Measurements from ENCODE around the gene TIMM8A. TPM values are rescaled to one million over a fixed set of nuclear protein-coding genes. Genes with fewer than 3 reads are reported as not detected.

Gene TIMM8A, protein sequence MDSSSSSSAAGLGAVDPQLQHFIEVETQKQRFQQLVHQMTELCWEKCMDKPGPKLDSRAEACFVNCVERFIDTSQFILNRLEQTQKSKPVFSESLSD
- total RNA-seq: 15.9 and 17.2 TPM in 2 replicates

GRCh38 chrX:101348452-101349192 lies at the start of gene TIMM8A:
Gene TIMM8A (minus strand): TSS chrX:101348742. CDS start chrX:101348664, 78 bp downstream.
- intact Hi-C loops (cut with micrococcal nuclease): loop anchor here (1.0 to 5.0 kb wide), 5 partner anchors 42 to 584 kb away; partner anchors contain the start of genes CSTF2, HNRNPH2, TRMT2B and ZMAT1

- intact Hi-C loops (cut with micrococcal nuclease): no loop called here
These were observed 49.2 kb upstream of the TIMM8A start for GRCh38 chrX:101397779-101398178.

- intact Hi-C loops (cut with micrococcal nuclease): no loop called here
These were observed 47.2 kb upstream of the TIMM8A start for GRCh38 chrX:101395789-101396188.

DNA sequence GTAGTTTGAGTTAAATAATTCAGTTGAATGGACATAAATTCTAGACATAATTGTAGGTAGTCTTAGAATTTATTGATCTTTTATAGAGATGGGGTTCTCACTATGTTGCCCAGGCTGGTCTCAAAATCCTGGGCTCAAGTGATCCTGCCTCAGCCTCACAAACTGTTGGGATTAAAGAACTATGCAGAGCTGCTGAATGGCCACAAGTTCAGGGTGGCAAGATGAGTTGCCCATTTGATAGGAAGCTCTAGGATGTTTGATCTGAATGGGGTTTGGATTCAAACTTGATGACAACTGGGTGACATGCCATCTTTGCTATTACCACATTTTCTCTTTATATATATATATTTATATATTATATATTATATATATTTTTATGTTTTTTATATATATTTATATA lies 45.8 kb upstream of the TIMM8A start:
- intact Hi-C loops (cut with micrococcal nuclease): loop anchor here (5.0 kb wide), 3 partner anchors 297 to 572 kb away; partner anchors contain the start of genes CENPI, CSTF2 and TRMT2B

DNA sequence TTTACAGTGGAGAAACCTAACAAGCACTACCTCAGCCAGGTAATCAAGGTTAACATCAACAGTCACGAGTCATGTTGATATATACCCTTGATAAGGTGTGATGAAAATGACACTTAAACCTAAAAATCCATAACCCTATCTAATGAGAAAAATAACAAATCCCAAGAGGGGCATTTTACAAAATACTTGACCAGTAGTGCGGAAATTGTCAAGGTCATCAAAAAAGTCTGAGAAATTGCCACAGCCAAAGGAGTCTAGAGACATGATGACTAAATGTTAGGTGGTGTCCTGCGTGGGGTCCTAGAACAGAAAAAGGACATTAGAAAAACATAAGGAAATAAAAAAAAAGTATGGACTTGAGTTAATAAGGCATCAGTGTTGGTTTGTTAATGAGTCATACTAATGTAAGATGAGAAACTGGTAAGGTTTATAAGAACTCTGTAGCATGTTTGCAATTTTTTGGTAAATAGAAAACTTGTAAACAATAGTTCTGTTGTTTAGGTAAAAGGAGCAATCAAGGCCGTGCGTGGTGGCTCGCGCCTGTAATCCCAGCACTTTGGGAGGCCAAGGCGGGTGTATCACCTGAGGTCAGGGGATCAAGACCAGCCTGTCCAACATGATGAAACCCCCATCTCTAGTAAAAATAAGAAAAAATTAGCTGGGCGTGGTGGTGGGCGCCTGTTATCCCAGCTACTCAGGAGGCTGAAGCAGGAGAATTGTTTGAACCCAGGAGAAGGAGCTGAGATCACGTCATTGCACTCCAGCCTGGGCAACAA lies 45.2 kb upstream of the TIMM8A start:
- intact Hi-C loops (cut with micrococcal nuclease): loop anchor here (5.0 kb wide), 3 partner anchors 296 to 571 kb away; partner anchors contain the start of genes CENPI, CSTF2 and TRMT2B

- intact Hi-C loops (cut with micrococcal nuclease): loop anchor here (1.0 to 5.0 kb wide), 4 partner anchors 16 to 570 kb away; partner anchors contain the start of genes CENPI, CSTF2, HNRNPH2 and TRMT2B
These were observed 43.3 kb upstream of the TIMM8A start for GRCh38 chrX:101391831-101392230.

DNA sequence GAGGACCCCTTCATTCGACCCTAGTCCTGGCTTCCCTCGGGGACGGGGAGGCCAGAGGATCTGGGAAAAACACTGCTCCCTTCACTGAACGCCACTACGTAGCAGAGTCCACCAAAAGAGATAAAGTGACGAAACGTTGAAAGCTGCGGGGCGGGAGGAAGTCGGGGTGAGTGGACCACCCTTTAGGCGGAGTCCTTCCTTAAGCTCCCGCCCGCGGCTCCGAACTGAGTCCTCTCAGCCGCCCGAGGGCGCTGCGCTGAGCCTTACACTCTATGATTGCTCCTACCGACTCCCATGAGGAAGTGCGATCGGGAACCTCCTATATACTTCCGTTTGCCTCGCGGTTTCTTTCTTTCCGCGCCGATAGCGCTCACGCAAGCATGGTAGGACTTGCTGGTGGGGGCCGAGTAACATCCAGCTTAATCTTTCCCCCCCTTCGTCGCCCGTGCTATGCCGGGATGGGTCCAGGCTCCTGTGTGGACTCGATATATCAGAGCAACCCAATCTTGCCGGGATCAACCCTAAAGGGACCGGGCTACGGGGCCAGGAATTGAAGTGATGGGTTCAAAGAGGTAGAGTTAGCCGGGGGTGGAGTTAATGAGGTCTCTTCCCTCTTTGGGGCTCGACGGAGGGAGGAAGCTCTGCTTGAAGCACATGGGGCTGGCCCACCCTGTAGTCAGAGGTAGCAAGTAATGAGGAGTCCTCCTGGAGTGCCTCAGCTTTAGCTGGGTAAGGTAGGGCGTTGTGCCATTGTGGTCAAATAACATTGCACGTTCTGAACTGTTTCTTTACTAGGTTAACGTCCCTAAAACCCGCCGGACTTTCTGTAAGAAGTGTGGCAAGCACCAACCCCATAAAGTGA lies 42.4 kb upstream of the TIMM8A start, which contains the start of gene RPL36A:
Gene RPL36A (plus strand): TSS at position 348 of the 862 bp plus-strand sequence. CDS start 33 bp downstream, at position 381.
- intact Hi-C loops (cut with micrococcal nuclease): loop anchor here (1.0 to 5.0 kb wide), 5 partner anchors 17 to 569 kb away; partner anchors contain the start of genes CENPI, CSTF2, HNRNPH2 and TIMM8A

GRCh38 chrX:101388604-101389003 lies 40.1 kb upstream of the TIMM8A start:
- intact Hi-C loops (cut with micrococcal nuclease): no loop called here

DNA sequence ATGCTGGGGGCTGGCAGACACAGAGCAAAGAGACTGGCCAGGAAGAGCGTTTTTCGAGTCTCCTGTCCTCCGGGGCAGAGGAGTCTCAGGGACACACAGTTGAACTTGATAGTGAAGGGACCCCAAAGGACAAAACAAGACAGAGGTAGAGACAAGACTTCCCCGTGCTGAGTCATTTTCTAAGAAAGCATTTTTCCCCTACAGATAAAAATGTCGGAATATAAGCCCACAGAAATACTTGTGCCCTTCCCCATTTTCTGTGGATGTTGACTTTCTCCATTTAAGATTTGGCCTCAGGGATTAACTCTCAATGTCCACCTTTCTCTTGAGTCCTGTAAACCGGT lies 38.0 kb upstream of the TIMM8A start:
- intact Hi-C loops (cut with micrococcal nuclease): no loop called here

DNA sequence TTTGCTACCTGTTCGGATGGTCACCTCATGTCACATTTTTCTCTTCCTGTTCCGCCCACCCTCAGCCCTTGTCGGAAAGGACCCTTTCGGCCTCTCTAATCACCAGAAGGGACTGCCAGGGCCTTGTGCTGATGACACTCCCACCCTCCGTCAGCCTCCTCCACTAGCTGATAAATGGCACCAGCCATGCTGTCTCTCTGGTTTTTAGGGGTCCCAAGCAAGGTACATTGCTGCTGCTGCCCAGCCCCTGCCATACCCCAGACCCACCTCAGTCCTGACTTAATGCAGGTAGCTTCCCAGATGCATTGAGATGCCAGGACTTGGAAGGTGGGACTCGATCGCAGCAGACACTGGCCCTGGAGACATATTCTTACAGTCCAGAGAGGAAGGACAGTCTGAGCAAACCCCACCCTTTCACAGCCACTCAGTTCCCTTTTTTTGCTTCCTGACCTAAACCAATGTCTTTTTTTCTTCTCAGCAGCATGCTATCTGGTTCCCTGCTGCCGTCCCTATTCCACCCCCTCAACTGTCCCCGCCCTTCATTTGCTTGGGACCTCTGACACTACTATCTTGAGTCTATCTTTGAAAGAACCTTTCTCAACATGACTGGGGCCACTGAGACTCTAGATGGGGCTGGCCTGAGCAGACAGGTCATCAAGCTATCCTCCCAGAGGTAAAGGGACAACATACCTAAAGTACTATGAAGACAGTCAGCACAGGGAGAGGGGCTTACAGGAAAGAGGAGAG lies 37.4 kb upstream of the TIMM8A start, which contains the start of gene BTK:
Gene BTK (minus strand): TSS at position 397 of the 747 bp plus-strand sequence. CDS start 10,907 bp downstream, outside the sequence.
- intact Hi-C loops (cut with micrococcal nuclease): no loop called here

- intact Hi-C loops (cut with micrococcal nuclease): no loop called here
These were observed 36.6 kb upstream of the TIMM8A start for GRCh38 chrX:101385026-101385684.

DNA sequence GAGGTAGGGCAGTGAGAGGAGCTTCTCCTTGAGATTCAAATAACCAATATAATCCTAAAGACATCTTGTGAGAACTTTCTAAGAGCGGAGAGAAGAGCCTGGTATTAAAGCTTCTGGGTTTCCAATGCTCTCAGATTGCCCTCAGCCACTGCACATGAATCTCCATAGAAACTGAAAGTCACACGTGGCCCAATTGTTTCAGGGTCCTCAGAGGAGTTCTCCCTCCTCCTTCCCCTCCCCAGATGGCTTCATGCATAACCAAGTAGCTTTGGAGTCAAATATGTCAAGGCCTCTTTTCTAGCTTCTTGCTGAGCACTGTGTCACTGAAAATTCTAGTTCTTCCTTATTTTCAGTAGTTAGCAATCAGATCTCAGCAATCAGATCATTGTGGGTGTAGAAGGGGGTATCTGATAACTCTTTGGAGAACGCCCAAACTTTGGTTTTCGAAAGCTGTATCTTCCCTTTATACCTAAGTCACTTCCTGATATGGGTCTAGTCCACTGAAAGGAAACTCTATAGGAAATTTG lies 35.2 kb upstream of the TIMM8A start:
- intact Hi-C loops (cut with micrococcal nuclease): no loop called here

GRCh38 chrX:101377547-101377946 lies 29.0 kb upstream of the TIMM8A start:
- intact Hi-C loops (cut with micrococcal nuclease): no loop called here

DNA sequence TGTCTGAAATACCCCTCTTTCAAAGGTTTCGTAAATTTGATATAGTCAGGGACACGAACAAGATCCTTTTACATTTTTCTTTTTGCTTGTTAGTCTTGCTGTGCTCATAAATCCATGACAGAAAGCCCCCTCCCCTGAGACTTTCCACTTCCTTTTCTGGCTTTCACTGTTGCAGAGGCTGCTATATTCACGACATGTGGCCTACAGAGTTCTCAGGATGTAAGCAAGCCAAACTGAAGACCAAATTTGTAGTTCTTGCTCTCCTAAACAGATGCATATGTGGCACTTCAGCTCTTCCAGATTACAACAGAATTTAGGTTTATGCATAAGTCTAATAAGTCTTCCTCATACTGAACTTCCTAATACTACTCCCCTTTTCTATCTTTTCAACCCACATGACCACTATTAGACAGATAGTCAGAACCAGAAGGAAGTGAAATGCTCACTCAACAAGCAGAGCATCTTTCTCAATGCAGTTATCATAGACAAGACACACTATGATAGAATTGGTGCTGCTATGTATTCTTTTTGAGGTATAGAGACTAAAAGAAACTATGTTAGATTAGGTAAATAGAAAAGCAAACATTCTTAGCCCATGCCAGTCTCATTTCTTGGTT lies 22.5 kb upstream of the TIMM8A start:
- intact Hi-C loops (cut with micrococcal nuclease): no loop called here

GRCh38 chrX:101369687-101370086 lies 21.1 kb upstream of the TIMM8A start:
- intact Hi-C loops (cut with micrococcal nuclease): no loop called here

DNA sequence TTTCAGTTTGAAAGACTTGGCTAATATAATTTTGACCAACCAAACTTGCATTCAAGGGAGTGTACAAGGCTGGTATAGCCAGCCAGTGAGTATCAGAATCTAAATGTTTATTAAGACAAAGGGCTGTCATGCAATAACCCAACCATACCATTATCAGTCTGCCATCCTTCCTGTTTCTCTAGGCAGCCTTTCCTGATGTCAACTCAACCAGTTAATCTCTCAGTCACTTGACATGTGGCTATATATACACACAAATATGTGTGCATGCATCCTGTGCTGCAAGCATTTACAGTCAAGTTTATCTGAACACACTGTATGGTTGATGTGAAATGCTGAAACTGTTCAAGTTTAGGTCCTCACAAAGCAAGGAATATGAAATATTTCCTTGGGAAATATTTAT lies 20.3 kb upstream of the TIMM8A start:
- intact Hi-C loops (cut with micrococcal nuclease): no loop called here

GRCh38 chrX:101365301-101365795 lies 16.8 kb upstream of the TIMM8A start:
- intact Hi-C loops (cut with micrococcal nuclease): no loop called here

GRCh38 chrX:101362757-101363156 lies 14.2 kb upstream of the TIMM8A start:
- intact Hi-C loops (cut with micrococcal nuclease): no loop called here

- intact Hi-C loops (cut with micrococcal nuclease): no loop called here
These were observed 13.6 kb upstream of the TIMM8A start for GRCh38 chrX:101362116-101362515.

All from T-helper 2 cell treated with Interferon-gamma antibody and Interleukin-4, amounts not matched to agents 100 ng/mL and 5 ng/mL, for 36 hours (primary cell).